ENCODE results near the gene VPS33B.
"Not testable (repeated sequence)": the region's sequence is repeated elsewhere in the genome, so short reads cannot be mapped to it uniquely, and the experiment has no call there.

Gene VPS33B

GRCh38 chr15:91022075-91022831 is at the start of gene VPS33B:
Gene VPS33B, minus strand, starts transcription at chr15:91022594. Its CDS starts 345 bp downstream, at chr15:91022249.
- DNase-seq (ENCODE audit: insufficient read length, low spot score) (peak; percentile 72), FAIRE-seq (no peak)

GRCh38 chr15:91072161-91072560 is 49.8 kb upstream of the VPS33B start:
- FAIRE-seq = no peak

GRCh38 chr15:91070872-91071271 is 48.5 kb upstream of the VPS33B start:
- FAIRE-seq (no peak), DNase-seq (ENCODE audit: insufficient read length, low spot score) (no peak)

More at GRCh38 chr15:91072161-91072560, 49.8 kb upstream of the VPS33B start:
- no peak for DNase-seq (ENCODE audit: insufficient read length, low spot score)

- FAIRE-seq = no peak
- DNase-seq (ENCODE audit: insufficient read length, low spot score) = no peak
These were observed 46.6 kb upstream of the VPS33B start for GRCh38 chr15:91068966-91069365.

- FAIRE-seq (no peak), DNase-seq (ENCODE audit: insufficient read length, low spot score) (no peak)
These were observed 46.0 kb upstream of the VPS33B start for GRCh38 chr15:91068436-91068835.

GRCh38 chr15:91067036-91067435 is 44.6 kb upstream of the VPS33B start:
- no peak for DNase-seq (ENCODE audit: insufficient read length, low spot score)
- FAIRE-seq = no peak

GRCh38 chr15:91065505-91065904 is 43.1 kb upstream of the VPS33B start:
- no peak for DNase-seq (ENCODE audit: insufficient read length, low spot score)
- no peak for FAIRE-seq

- DNase-seq (ENCODE audit: insufficient read length, low spot score) = no peak
- FAIRE-seq = no peak
These were observed 39.6 kb upstream of the VPS33B start for GRCh38 chr15:91061997-91062396.

GRCh38 chr15:91061230-91061629 is 38.8 kb upstream of the VPS33B start:
- FAIRE-seq = no peak
- DNase-seq (ENCODE audit: insufficient read length, low spot score) = no peak

- FAIRE-seq = peak; percentile 48
- peak; percentile 70 for DNase-seq (ENCODE audit: insufficient read length, low spot score)
These were observed 33.3 kb upstream of the VPS33B start for GRCh38 chr15:91055548-91056331.

GRCh38 chr15:91054816-91055215 is 32.4 kb upstream of the VPS33B start:
- DNase-seq (ENCODE audit: insufficient read length, low spot score) (no peak), FAIRE-seq (no peak)

GRCh38 chr15:91051248-91051647 is 28.9 kb upstream of the VPS33B start:
- DNase-seq (ENCODE audit: insufficient read length, low spot score) (no peak), FAIRE-seq (no peak)

- DNase-seq (ENCODE audit: insufficient read length, low spot score) (no peak), FAIRE-seq (no peak)
These were observed 27.7 kb upstream of the VPS33B start for GRCh38 chr15:91050128-91050455.

GRCh38 chr15:91049378-91050127 is 27.2 kb upstream of the VPS33B start:
- DNase-seq (ENCODE audit: insufficient read length, low spot score) (peak; percentile 54), FAIRE-seq (peak; percentile 38)

GRCh38 chr15:91047545-91048199 is 25.3 kb upstream of the VPS33B start:
- DNase-seq (ENCODE audit: insufficient read length, low spot score) (no peak), FAIRE-seq (no peak)

GRCh38 chr15:91046056-91046455 is 23.7 kb upstream of the VPS33B start:
- DNase-seq (ENCODE audit: insufficient read length, low spot score); FAIRE-seq: not testable (repeated sequence)

GRCh38 chr15:91045065-91045464 is 22.7 kb upstream of the VPS33B start:
- no peak for DNase-seq (ENCODE audit: insufficient read length, low spot score)
- no peak for FAIRE-seq

GRCh38 chr15:91043202-91043874 is 20.9 kb upstream of the VPS33B start:
- DNase-seq (ENCODE audit: insufficient read length, low spot score) = no peak
- FAIRE-seq = no peak

- DNase-seq (ENCODE audit: insufficient read length, low spot score) (no peak), FAIRE-seq (no peak)
These were observed 18.5 kb upstream of the VPS33B start for GRCh38 chr15:91040856-91041255.

GRCh38 chr15:91039996-91040395 is 17.6 kb upstream of the VPS33B start:
- no peak for DNase-seq (ENCODE audit: insufficient read length, low spot score)
- FAIRE-seq = no peak
